HG02610 (cell line): Measurements from ENCODE around the gene ACSF3.

Experiments
- ATAC-seq: cut with Tn5 transposase; IDR thresholded peaks from one replicate; pipeline ENCODE4 v1.9.1; 2021; ENCODE audit warnings: mild to moderate bottlenecking, moderate library complexity; ENCODE audit not compliant: unreplicated experiment

The ACSF3 gene

DNA sequence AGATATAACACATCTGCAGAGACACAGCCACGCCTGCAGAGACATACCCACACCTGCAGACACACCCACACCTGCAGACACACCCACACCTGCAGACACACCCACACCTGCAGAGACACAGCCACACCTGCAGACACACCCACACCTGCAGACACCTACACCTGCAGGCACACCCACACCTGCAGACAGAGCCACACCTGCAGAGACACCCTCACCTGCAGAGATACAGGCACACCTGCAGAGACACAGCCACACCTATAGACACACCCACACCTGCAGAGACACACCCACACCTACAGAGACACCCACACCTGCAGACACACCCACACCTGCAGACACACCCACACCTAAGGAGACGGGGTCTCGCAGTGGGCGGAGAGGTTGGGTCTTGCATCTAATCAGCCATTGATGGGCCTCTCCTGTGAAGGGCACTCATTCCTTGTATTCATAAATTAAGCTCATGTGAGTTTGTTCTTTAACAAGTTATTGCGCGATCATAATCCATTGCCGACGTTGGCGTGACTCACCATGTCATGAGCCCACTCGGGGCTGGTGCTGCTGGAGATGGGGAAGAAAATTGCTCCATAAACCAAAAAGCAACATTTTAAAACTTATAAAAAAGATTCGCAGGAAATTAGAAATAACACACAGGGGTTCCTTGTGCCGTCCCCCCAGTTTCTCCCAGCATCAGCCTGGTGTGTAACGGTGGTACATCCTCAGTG is 49.0 kb downstream of the ACSF3 start:
- ATAC-seq, result no peak

DNA sequence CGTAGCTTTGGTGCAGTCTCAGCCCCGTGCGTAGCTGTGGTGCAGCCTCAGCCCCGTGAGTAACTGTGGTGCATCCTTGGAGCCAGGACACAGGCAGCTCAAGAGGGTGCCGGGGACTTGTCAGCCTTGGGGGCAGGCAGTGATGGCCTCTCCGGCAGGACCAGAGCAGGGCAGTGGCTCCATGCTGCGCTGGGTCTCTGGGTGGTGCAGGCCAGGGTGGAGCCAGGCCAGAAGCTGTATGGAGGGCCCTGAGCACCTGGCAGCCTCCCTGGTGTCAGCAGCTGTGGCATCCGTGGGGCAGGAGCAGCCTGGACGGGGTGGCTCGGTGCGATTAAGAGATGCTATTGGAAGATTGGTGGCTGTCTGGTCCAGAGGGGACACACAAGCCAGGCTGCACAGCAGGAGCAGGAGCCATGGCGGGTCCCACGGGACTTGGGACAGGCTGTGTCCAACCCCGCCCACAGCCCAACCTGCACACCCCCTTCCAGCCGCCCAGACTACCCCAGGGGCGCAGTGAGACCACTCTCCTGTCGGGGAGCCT is 49.6 kb downstream of the ACSF3 start:
- no peak for ATAC-seq

DNA sequence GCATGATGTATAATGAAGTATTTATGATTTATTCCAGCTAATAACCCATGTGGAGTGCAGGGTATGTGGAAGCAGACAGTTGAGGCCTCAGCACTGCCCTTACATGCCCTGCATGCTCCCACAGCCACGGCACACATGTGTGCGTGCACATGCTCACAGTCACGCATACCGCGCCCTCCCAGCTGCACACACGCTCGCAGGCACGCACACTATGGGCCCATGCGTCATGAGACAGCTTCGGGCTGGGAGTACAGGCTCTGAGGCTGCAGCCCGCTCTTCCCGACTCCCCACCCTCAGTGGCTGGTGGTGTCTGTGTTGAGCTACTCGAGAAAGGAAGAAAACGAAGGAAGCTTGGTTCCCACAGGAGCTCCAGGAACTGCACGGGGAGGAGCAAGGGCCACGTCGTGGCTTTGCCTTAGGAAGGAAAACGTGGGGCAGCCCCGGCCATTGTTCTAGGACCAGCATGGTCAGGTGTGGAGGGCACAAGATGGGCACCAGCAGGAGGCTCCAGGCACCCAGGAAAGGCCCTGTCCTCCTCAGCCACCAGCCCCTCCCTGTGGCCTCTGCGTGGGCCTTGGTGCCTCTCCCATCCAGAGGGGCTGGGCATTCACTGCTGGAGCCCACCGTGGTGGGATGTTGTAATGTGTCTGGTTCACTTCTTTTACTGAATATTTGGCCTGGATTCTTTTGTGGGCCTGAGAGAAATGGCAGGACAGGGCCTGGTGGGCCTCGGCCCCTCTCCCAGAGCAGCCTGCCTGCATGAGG is 50.4 kb downstream of the ACSF3 start:
- ATAC-seq, result no peak

DNA sequence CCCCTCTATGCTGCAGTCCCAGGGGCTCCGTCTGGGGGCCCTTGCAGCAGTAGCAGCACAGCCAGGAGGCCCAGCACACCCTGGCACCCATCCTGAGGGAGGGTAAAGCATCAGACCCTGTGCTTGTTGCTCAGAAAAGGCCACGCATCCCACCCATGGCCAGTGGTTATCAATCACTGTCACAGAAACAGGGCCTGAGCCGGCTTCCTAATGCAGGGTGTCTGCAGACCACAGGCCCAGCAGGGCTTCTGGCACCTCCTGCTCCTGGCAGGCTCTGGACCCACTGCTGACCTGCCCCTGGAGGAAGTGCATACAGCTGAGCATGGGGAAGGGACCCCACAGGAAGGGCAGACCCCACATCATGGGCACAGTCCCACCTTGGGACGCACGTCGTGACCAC is 51.0 kb downstream of the ACSF3 start:
- ATAC-seq, result no peak

DNA sequence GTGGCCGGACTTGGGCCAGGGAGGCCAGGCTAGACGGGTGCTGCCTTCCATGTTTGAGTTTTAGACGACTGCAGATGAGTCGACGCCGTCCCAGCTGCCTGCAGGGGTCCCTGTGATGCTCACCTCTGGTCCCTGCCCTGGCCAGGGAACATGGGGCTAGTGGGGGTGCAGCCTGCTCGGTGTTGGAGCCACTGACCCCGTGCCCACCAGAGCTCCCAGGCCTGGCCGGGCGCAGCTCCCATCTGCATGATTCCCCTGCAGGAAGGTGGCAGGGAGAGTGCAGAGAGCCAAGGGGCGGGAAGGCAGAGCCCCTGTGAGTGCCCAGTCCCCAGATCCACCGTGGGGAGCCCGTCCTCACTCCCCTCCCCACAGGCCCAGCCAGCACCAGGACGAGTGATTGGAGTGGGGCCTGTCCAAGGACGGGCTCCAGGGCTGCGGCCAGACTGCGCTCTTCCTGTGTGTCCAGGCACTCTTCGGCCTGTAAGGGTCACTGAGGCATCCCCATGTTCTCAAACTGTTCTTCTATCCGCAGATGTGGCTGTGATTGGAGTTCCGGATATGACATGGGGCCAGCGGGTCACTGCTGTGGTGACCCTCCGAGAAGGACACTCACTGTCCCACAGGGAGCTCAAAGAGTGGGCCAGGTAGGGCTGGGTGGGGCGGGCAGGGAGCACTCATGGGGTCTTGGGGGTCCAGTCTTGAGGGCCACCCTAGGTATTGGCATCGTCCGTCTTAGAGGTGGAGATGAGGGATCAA is 51.9 kb downstream of the ACSF3 start:
- no peak for ATAC-seq

DNA sequence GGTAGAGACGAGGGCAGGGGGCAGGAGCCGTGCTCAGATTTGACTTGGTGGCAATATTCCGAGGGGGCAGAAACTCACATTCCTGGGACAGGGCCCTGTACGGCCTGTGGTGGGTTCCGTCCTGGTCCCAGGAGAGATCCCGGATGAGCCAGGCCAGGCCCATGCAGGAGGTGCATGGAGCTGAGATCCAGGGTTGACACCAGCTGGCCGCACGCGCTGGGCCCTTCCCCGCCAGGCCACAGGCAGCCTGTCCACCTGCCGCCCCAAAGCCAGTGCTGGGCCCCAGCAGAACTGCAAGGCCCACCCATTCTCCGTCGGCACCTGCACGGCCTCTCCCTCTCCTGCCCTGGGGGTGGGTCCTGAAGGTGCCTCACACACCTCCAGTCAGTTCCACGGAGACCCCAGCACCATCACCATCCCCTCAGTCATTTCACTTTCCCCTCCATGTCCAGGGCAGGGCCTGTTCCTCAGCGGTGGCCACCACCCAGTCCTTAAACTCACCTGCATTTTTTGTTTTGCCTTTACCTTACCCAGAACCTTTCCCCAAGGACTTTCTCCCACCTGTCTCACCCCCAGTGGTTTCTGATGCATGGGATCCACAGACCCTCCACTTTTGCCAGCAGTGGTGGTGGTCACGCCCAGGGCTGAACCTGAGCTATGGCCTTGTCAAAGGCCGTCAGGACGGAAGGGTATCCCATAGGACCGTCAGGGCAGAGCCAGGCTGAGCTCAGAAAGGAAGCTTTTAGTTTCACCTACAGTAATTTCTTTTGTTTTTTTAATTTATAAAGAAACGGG is 52.8 kb downstream of the ACSF3 start:
- ATAC-seq, result no peak

DNA sequence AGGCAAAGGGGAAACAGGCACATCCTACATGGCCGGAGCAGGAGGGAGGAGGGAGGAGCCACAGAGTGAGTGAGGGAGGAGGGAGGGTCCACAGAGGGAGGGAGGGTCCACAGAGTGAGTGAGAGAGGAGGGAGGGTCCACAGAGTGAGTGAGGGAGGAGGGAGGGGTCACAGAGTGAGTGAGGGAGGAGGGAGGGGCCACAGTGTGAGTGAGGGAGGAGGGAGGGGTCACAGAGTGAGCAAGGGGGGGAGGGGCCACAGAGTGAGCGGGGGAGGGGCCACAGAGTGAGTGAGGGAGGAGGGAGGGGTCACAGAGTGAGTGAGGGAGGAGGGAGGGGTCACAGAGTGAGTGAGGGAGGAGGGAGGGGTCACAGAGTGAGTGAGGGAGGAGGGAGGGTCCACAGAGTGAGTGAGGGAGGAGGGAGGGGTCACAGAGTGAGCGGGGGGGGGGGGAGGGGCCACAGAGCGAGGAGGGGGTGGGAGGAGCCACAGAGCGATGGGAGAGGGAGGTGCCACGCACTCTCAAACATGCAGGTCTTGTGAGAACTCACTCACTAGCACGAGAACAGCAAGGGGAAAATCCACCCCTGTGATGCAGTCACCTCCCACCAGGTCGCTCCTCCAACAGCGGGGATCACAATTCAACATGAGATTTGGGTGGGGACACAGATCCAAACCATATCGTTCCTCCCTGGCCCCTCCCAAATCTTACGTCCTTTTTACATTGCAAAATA is 53.6 kb downstream of the ACSF3 start:
- ATAC-seq, result no peak

DNA sequence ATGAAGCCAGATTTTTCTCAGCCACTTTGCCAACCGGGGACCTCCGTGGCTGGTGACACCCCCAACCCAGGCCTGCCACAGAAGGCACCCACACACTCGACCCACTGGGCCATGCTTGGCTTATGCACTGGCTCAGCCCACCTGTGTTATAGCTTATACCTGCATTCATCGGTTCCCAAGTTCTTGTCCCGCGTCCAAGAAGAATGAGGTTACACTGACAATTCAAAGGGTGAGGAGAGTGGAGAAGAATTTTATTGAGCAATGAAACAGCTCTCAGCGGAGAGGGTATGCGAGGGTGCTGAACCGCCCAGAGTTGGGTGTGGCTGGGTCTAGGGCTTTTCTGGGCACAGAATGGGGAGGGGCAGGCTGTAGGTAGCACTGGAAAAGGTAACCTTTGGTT is 55.7 kb downstream of the ACSF3 start:
- ATAC-seq, result no peak

DNA sequence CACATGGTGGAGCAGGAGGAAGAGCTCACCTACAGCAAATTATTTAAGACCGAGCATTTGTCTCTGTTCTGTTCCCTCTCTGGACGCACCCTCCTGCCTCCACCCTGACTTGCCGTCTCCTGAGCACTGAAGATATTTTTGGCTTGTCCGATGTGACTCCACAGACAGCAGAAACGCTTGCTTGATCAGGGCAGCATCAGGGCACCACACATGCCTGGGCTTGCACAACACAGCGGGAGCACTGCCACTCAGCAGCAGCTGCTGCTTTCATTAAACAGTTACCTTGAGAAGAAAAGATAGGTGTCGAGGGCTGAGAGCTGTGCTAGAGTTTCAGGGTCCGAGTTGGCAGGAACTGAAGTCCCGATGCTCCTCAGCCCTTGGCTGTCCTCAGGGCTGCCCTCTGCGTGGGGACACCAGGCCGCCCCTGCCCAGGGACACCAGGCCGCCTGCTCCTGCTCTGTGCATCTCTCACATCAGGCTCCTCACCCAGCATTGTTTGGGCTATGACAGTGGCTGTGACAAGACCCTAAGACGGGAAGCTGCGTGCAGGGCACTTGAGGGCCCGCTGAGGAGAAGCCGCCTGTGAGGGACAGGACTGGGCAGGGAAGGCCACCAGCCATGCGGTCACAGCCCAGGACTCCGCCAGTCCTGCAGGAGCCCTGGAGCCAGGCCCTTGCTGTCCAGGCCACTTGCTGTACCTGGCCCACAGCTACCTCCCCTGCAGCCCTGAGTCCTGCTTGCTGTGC is 56.6 kb downstream of the ACSF3 start:
- no peak for ATAC-seq

DNA sequence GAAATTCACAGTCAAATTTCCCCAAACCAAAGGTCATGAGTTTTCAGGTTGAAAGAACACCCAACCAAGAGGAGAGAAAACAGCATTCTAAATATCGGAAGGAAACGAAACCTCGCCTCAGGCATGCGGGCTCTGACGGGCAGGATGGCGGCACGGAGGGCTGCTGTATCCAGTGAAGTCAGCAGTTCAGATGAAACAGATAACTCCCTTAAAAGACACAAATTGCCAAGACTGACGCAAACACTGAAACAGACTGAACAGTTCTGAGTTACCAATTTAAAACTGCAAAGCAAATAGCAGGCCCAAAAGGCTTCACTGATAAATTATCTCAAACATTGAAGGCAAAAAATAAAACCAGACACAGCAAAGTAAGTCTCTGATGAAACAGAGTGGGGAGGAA is 57.3 kb downstream of the ACSF3 start:
- ATAC-seq, result no peak

DNA sequence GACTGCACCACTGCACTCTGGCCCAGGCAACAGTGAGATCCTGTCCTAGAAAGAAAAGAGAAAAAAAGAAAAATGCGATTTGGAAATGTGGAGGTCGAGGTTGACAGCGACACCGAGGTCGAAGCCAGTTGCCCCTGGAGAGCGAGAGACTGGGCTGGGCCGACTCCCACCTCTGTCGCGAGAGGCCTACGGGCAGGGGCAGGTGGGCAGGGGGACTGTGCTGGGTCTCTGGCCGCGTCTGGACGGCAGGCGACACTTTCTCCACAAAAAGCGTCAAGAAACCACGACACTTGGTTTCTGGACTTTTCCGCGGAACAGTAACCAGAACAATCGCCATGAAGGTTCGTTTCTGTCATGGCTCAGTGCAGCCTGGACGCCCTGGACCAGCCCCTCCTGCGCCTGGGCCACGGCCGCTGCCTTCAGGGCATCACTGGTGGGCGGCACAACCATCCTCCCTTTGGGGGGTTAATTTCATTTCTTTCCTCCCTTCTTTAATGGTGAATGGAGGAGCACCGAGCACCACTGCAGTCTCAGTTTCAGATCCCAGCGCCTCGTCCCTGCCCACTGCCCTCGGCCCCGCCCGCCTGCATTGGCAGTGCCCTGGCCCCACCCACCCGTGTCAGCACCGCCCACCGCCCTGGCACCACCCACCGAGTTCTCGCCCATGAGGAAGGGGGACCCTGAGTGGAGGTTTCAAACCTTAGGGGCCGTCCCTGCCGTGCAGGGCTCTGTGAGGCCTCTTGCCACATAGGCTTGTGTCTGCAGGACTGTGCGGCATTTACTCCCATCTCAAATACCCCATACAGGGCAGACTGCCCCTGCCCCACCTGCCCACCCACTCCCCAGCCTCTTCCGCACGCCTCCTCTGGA is 59.4 kb downstream of the ACSF3 start:
- no peak for ATAC-seq

DNA sequence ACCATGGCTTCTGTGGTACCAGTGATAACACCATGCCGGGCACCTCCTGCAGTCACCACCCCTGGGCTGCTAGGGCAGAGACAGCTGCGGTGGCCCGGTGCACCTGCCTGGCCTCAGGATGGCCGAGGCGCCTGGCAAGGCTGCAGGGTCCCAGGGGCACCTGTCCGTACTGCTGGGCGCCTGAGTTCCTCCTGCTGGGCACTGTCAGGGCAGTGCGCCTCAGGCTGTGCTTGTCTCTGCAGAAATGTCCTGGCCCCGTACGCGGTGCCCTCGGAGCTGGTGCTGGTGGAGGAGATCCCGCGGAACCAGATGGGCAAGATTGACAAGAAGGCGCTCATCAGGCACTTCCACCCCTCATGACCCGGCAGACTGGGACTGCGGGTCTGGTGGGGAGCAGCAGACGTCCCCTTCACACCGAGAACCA is 60.2 kb downstream of the ACSF3 start:
- ATAC-seq, result no peak

DNA sequence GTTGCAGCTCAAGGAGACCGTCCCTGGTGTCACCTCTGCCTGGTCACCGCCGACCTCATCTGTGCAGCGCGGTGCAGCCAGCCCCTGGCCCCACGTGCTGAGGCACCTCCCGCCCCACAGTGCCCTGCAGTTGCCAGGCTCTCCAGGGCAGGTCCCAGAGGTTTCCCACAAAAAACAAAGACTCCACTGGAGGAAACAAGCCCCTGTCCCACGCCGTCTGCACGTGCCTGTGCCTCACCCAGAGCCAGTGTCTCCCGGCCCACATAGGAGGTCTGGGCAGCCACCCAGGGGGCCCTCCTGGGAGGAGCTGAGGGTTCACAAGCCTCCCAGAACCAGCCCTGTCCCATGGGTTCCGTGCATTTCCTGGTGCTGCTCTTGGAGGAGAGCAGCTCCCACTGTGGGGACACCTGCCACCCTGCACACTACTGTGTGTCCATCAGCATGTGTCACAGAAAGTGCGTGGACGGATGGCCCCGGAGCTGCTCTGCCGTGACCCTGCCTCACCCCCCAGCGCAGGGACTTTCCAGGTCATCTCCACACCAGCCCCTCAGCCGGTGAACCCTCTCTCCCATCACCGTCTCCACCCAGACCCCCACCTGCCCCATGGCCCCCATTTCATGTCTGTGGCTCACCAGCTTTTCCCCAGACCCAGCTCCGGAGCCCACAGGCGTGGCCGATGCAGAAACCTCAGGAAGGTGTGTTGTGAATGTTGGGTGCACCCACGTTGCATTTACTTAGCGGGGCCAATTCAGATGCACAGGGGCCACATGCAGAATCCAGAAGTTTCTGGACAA is 60.9 kb downstream of the ACSF3 start:
- ATAC-seq, result no peak

DNA sequence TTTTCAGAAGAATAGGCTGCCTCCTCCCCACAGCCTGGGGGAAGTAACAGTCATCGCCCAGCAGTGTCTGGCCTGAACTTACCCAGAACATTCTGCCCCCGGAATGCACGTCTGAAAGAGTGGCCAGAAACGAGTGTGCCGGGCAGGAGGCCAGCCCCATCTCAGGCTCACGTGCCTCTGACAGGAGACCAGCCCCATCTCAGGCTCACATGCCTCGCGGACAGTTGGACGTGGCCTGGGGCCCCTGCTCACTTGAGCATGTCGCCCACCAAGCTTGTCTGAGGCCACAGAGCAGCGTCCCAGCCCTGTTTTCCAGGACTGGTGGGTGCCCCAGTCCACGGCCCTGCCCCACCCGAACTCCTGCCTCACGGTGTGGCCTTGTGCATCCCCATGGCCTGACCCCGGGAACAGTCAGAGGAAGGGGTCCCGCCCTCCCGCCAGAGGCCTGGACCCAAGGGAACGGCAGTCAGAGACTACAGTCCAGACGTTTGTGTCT is 61.6 kb downstream of the ACSF3 start:
- ATAC-seq, result no peak

DNA sequence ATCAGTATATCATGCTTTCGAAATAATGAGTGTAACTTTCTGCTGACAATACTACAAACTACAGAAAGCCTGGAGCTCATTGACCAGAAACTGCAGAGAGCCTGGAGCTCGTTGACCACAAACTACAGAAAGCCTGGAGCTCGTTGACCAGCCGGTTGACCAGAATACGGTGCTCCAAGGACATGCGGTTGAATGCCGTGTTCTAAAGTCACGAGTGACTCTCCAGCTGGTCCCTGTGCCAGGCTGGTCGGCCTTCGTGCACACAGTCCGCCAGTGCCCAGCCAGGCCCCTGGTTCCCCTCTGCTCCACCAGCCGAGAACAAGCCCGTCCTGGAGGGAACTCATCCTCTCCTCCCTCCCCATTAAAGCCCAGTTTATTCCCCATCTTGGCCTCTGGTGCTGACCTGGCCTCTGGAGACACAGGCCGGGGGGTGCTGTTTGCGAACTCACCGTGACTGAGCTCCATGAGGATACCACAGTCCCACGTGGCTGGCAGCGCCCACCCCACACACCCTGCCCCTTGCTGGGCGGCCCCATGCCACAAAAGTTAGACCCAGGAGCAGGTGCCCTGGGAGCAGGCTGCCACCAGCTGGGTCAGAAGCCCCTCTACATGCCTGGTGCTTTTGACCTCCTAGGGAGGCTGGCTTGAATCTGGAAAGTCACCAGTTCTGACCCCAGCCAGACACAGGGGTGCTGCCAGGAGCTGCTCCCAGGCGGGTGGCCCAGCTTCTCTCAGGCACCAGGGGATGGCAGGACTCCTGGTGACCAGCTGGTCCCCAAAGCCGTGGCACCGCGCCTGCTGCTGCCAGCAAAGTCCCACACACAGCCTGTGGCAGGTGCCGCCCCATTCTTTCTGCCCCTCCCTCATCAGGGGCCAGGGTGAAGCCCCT is 62.4 kb downstream of the ACSF3 start:
- ATAC-seq, result no peak
